GM10266 (cell line): ENCODE results near the gene PTPN1.

Source experiments
- DNase-seq: peaks from one replicate; pipeline ENCODE4 v3.0.0; 2012; ENCODE audit errors: extremely low spot score
- CTCF ChIP-seq: IDR thresholded peaks from 2 replicates; pipeline ENCODE4 v1.5.1; 2012; ENCODE audit warnings: mild to moderate bottlenecking, low read depth; ENCODE audit not compliant: control insufficient read depth, insufficient read depth; ENCODE audit errors: missing control alignments

PTPN1 gene

GRCh38 chr20:50528129-50528528 lies 17.9 kb downstream of the PTPN1 start:
- no peak for TF ChIP-seq CTCF
- DNase-seq: no peak

- no peak for DNase-seq
- no peak for TF ChIP-seq CTCF
These were observed 18.7 kb downstream of the PTPN1 start for GRCh38 chr20:50528804-50529351.

DNA sequence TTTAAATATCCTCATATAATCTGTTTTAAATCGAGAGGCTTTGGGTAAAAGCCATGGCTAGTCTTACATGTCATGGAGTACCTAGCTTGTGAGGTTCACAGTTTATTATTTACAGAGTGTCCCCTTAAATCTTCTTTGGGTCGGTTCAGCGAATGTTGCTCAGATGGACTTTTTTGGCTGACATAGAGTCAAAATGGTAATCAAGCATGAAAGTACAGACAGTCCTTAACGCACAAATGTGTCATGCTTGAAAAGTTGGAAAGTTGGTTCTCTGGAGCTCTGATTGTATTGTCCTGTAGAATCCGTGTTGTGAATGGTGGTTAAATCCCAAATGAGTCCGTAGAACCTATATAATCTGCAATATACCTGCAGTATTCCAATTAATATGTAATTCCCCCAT lies 22.0 kb downstream of the PTPN1 start:
- no peak for DNase-seq
- no peak for TF ChIP-seq CTCF

DNA sequence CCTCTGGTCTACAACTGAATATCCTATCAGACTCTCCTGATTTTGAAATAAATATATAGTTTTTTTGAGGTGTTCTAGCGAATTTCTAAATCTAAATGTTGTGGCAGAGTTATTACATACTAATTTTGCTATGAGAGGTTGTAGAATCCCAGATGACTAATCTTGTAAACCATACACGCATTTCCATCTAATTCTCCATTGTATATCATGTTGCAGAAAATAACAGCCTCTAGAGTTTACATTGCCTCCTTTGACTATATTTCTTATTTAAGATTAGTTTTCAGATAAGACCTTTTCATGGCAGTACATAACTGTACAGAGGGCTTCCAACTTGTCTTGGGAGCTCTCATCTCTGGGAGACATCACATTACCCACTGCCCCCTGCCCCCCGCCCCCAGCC lies 22.9 kb downstream of the PTPN1 start:
- DNase-seq: no peak
- no peak for TF ChIP-seq CTCF

- TF ChIP-seq CTCF: no peak
- DNase-seq: no peak
These were observed 23.3 kb downstream of the PTPN1 start for GRCh38 chr20:50533464-50533863.

DNA sequence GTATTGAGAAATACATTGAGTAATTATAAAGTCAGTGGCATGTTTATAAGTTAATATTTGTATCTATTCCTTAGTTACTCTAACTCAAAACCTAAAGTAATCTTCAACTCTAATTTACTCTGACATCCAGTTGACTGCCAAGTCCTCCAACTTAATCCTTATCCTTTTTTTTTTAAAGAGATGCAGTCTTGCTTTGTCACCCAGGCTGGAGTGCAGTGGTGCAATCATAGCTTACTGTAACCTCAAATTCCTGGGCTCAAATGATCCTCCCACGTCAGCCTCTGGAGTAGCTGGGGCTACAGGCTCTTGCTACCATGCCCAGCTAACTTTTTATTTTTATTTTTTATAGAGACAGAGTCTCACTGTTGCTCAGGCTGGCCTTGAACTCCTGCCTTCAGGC lies 24.4 kb downstream of the PTPN1 start:
- TF ChIP-seq CTCF: no peak
- DNase-seq: no peak

- DNase-seq: no peak
- no peak for TF ChIP-seq CTCF
These were observed 25.0 kb downstream of the PTPN1 start for GRCh38 chr20:50535162-50535561.
